ENCODE results near the gene PLA2G15. TPM values are rescaled to one million over a fixed set of nuclear protein-coding genes. Genes with fewer than 3 reads are reported as not detected.

The PLA2G15 gene
- total and polyA plus RNA-seq, 2 of the 13 experiments (the other 11 are each of a cell fraction or from before 2014, with no cell fraction given): 14.4 to 23.7 TPM

- TF ChIP-seq RAD51 (IDR thresholded peaks at IDR 0.05; ENCODE audit: borderline replicate concordance) (no peak), SCMH1 (CRISPR knock-in tag; IDR thresholded peaks at IDR 0.05; ENCODE audit: borderline replicate concordance) (no peak), TMF1 (CRISPR knock-in tag; IDR thresholded peaks at IDR 0.05; ENCODE audit: low read depth) (0 out of 2 replicates have a peak, but pooled peaks have one; percentile 46), NKX3-1 (CRISPR knock-in tag; IDR thresholded peaks at IDR 0.05) (0 out of 2 replicates have a peak, but pooled peaks have one; percentile 13), ZMYM4 (CRISPR knock-in tag; IDR thresholded peaks at IDR 0.05) (no peak), GMEB1 (CRISPR knock-in tag; IDR thresholded peaks at IDR 0.05; ENCODE audit: borderline replicate concordance) (no peak), ZMAT3 (CRISPR knock-in tag; conservative IDR thresholded peaks at IDR 0.05) (peak; percentile 34; the same call in 1 of the 2 replicates), ZNF354B (CRISPR knock-in tag; IDR thresholded peaks at IDR 0.05) (no peak), HES4 (CRISPR knock-in tag; IDR thresholded peaks at IDR 0.05; ENCODE audit: borderline replicate concordance) (0 out of 2 replicates have a peak, but pooled peaks have one; percentile 70), ZMYM3 (CRISPR knock-in tag; IDR thresholded peaks at IDR 0.05) (no peak), TGIF2 (CRISPR knock-in tag; IDR thresholded peaks at IDR 0.05) (no peak), ZNF883 (CRISPR knock-in tag; IDR thresholded peaks at IDR 0.05; ENCODE audit: not compliant biosample characterization) (no peak), ZNF619 (CRISPR knock-in tag; IDR thresholded peaks at IDR 0.05) (no peak; the same call in 1 of the 2 replicates), AGO2 (optimal IDR thresholded peaks at IDR 0.05; ENCODE audit: low read depth, low read length) (no peak), RFXANK (CRISPR knock-in tag; IDR thresholded peaks at IDR 0.05) (no peak), ZNF20 (CRISPR knock-in tag; IDR thresholded peaks at IDR 0.05) (no peak), SNAPC5 (CRISPR knock-in tag; IDR thresholded peaks at IDR 0.05; ENCODE audit: borderline replicate concordance) (no peak), ZNF143 (CRISPR knock-in tag; IDR thresholded peaks at IDR 0.05) (no peak), ZBTB26 (CRISPR knock-in tag; IDR thresholded peaks at IDR 0.05; ENCODE audit: borderline replicate concordance) (no peak), SMC3 (IDR thresholded peaks at IDR 0.05; ENCODE audit: low read length) (no peak), PHF5A (CRISPR knock-in tag; IDR thresholded peaks at IDR 0.05; ENCODE audit: low read depth, unreplicated experiment) (no peak), BRD4 (CRISPR knock-in tag; IDR thresholded peaks at IDR 0.05) (peak; percentile 15; the same call in 1 of the 2 replicates)
- TF ChIP-seq, protein P1, sequence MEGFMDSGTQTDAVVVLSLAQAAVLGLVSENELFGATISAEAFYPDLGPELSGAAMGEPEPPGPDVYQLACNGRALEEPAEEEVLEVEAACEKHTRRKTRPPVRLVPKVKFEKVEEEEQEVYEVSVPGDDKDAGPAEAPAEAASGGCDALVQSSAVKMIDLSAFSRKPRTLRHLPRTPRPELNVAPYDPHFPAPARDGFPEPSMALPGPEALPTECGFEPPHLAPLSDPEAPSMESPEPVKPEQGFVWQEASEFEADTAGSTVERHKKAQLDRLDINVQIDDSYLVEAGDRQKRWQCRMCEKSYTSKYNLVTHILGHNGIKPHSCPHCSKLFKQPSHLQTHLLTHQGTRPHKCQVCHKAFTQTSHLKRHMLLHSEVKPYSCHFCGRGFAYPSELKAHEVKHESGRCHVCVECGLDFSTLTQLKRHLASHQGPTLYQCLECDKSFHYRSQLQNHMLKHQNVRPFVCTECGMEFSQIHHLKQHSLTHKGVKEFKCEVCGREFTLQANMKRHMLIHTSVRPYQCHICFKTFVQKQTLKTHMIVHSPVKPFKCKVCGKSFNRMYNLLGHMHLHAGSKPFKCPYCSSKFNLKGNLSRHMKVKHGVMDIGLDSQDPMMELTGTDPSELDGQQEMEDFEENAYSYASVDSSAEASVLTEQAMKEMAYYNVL (CRISPR knock-in tag; IDR thresholded peaks at IDR 0.05; ENCODE audit: borderline replicate concordance): no peak
- TF ChIP-seq, protein P2, sequence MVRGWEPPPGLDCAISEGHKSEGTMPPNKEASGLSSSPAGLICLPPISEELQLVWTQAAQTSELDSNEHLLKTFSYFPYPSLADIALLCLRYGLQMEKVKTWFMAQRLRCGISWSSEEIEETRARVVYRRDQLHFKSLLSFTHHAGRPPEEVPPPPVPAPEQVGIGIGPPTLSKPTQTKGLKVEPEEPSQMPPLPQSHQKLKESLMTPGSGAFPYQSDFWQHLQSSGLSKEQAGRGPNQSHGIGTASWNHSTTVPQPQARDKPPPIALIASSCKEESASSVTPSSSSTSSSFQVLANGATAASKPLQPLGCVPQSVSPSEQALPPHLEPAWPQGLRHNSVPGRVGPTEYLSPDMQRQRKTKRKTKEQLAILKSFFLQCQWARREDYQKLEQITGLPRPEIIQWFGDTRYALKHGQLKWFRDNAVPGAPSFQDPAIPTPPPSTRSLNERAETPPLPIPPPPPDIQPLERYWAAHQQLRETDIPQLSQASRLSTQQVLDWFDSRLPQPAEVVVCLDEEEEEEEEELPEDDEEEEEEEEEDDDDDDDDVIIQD (CRISPR knock-in tag; IDR thresholded peaks at IDR 0.05; ENCODE audit: low read depth): no peak
Observed at GRCh38 chr16:68238029-68238345, 7.2 kb upstream of the PLA2G15 start (continued).

Measured in HepG2 (cell line).